GM18519 (cell line): ENCODE measurements around the gene HINFP.
"Not testable (repeated sequence)": the region's sequence is repeated elsewhere in the genome, so short reads cannot be mapped to it uniquely, and the experiment has no call there.

ENCODE experiments used
- ATAC-seq: cut with Tn5 transposase; IDR thresholded peaks from one replicate; pipeline ENCODE4 v1.9.1; 2021; ENCODE audit warnings: mild to moderate bottlenecking, moderate library complexity; ENCODE audit not compliant: unreplicated experiment, low FRiP score

Gene HINFP

GRCh38 chr11:119180729-119181676 is 59.6 kb downstream of the HINFP start:
- no peak for ATAC-seq

DNA sequence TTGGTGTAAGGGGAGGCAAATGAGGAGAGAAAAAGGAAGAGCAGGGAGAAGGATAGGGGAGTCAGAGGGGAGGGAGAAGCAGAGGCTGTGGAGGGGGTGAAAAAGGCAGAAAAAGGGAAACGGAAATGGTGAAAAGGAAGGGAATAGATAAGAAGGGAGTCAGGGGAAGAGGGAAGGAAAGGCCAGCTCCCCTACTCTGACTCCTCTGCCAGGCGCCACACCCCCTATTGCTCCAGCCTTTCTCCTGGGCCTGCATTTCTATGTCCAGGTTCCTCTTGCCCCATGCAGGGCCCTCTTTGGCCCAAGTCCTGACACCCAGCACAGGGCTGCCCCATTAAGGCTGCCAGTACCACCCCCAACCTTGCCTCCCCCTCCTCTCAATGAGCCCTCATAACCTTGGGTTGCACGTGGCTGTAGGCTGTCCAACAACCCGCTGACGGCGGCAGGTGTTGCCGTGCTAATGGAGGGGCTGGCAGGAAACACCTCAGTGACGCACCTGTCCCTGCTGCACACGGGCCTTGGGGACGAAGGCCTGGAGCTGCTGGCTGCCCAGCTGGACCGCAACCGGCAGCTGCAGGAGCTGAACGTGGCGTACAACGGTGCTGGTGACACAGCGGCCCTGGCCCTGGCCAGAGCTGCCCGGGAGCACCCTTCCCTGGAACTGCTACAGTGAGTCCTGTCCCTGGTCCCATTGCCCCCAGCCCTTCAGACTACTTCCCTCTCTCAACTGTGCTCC is 60.5 kb downstream of the HINFP start:
- ATAC-seq, result no peak

DNA sequence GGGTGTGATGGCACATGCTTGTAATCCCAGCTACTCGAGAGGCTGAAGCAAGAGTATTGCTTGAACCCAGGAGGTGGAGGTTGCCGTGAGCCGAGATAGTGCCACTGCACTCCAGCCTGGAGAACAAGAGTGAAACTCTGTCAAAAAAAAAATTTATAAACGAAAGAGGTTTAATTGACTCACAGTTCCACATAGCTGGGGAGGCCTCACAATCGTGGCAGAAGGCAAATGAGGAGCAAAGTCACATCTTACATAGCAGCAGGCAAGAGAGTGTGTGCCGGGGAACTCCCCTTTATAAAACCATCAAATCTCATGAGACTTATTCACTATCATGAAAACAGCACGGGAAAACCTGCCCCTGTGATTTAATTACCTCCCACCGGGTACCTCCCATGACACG is 63.0 kb downstream of the HINFP start:
- not testable (repeated sequence) for ATAC-seq
